Daoy (cell line): ENCODE data around the gene SLC16A10. TPM values are rescaled to one million over a fixed set of nuclear protein-coding genes. Genes with fewer than 3 reads are reported as not detected.
"Not testable (repeated sequence)": the region's sequence is repeated elsewhere in the genome, so short reads cannot be mapped to it uniquely, and the experiment has no call there.

Experiments
- DNase-seq: peaks from one replicate; pipeline ENCODE4 v3.0.0-alpha.2; 2015; ENCODE audit warnings: low read depth
- total RNA-seq: library from RNA; depleted of rRNA; stranded (reverse); fragments of >200 nt; shearing (Covaris generic); gene quantifications from 2 replicates; pipeline ENCODE4 v1.2.3, GENCODE V29; 2014; rRNA removed

The SLC16A10 gene
- total RNA-seq: 1.2 and 7.6 TPM in 2 replicates

GRCh38 chr6:111087106-111087835, at the start of gene SLC16A10:
TSS of gene SLC16A10 (plus strand) at chr6:111087503. CDS start at chr6:111087753, 250 bp downstream.
- DNase-seq: peak; percentile 82

- no peak for DNase-seq
Measured at GRCh38 chr6:111038534-111039252, 48.6 kb upstream of the SLC16A10 start.

GRCh38 chr6:111041917-111042316, 45.4 kb upstream of the SLC16A10 start:
- DNase-seq: no peak

- DNase-seq: no peak
Measured at GRCh38 chr6:111047244-111047643, 40.1 kb upstream of the SLC16A10 start.

- no peak for DNase-seq
Measured at GRCh38 chr6:111050261-111051023, 36.9 kb upstream of the SLC16A10 start.

GRCh38 chr6:111052171-111052570, 35.1 kb upstream of the SLC16A10 start:
- DNase-seq: no peak

- DNase-seq: peak; percentile 21
Measured at GRCh38 chr6:111057074-111057752, 30.1 kb upstream of the SLC16A10 start.

- DNase-seq: peak; percentile 27
Measured at GRCh38 chr6:111061508-111061907, 25.8 kb upstream of the SLC16A10 start.

GRCh38 chr6:111061985-111062384, 25.3 kb upstream of the SLC16A10 start:
- not testable (repeated sequence) for DNase-seq

GRCh38 chr6:111062860-111063259, 24.4 kb upstream of the SLC16A10 start:
- DNase-seq: not testable (repeated sequence)

GRCh38 chr6:111068109-111068865, 19.0 kb upstream of the SLC16A10 start:
- no peak for DNase-seq

GRCh38 chr6:111068866-111069234, 18.5 kb upstream of the SLC16A10 start:
- no peak for DNase-seq

GRCh38 chr6:111069382-111070104, 17.8 kb upstream of the SLC16A10 start:
- DNase-seq: no peak

GRCh38 chr6:111070105-111071005, 16.9 kb upstream of the SLC16A10 start:
- DNase-seq: no peak

- no peak for DNase-seq
Measured at GRCh38 chr6:111072801-111073360, 14.4 kb upstream of the SLC16A10 start.

- no peak for DNase-seq
Measured at GRCh38 chr6:111074311-111074710, 13.0 kb upstream of the SLC16A10 start.

- DNase-seq: no peak
Measured at GRCh38 chr6:111076024-111076695, 11.1 kb upstream of the SLC16A10 start.

- DNase-seq: peak; percentile 23
Measured at GRCh38 chr6:111080698-111081097, 6.6 kb upstream of the SLC16A10 start.
